Glutamatergic neuron (in vitro differentiated cells): ENCODE measurements around the gene METTL13. TPM values are rescaled to one million over a fixed set of nuclear protein-coding genes. Genes with fewer than 3 reads are reported as not detected.
"Not testable (repeated sequence)": the region's sequence is repeated elsewhere in the genome, so short reads cannot be mapped to it uniquely, and the experiment has no call there.

Source experiments
- DNase-seq: peaks from one replicate; pipeline ENCODE4 v3.0.0; 2022
- H3K27ac Mint-ChIP-seq: one replicate; pipeline ENCODE4 v1.8.0; 2020; ENCODE audit warnings: mild to moderate bottlenecking, mixed read lengths, inconsistent platforms; ENCODE audit not compliant: unreplicated experiment
- H3K27me3 Mint-ChIP-seq: one replicate; pipeline ENCODE4 v1.8.0; 2020; ENCODE audit warnings: mild to moderate bottlenecking, moderate library complexity, mixed read lengths, inconsistent platforms; ENCODE audit not compliant: unreplicated experiment
- H3K36me3 Mint-ChIP-seq: one replicate; pipeline ENCODE4 v1.8.0; 2020; ENCODE audit warnings: mild to moderate bottlenecking, mixed read lengths, inconsistent platforms; ENCODE audit not compliant: unreplicated experiment
- H3K4me1 Mint-ChIP-seq: one replicate; pipeline ENCODE4 v1.8.0; 2020; ENCODE audit warnings: mild to moderate bottlenecking, low read depth, mixed read lengths, inconsistent platforms; ENCODE audit not compliant: unreplicated experiment
- H3K4me3 Mint-ChIP-seq: one replicate; pipeline ENCODE4 v1.8.0; 2020; ENCODE audit warnings: mild to moderate bottlenecking, mixed read lengths, inconsistent platforms; ENCODE audit not compliant: unreplicated experiment
- H3K9me3 Mint-ChIP-seq: one replicate; pipeline ENCODE4 v1.8.0; 2020; ENCODE audit warnings: mild to moderate bottlenecking, moderate library complexity, mixed read lengths, inconsistent platforms; ENCODE audit not compliant: unreplicated experiment
- CTCF ChIP-seq: fragments of 200-600 bp; sonication (generic); IDR thresholded peaks from one replicate; pipeline ENCODE4 v1.5.0; 2021; ENCODE audit not compliant: partially characterized antibody, unreplicated experiment
- total RNA-seq: library from RNA; stranded (reverse); fragmentation: NEBNext Ultra II Directional; extraction: Animal tissue kit (Norgen Biotek cat#: 25700); gene quantifications from one replicate; pipeline ENCODE4 v1.2.1, GENCODE V29; 2021; ENCODE audit not compliant: unreplicated experiment

The METTL13 gene
- total RNA-seq, 1 donor from 2014 or later: 21.4 TPM

DNA sequence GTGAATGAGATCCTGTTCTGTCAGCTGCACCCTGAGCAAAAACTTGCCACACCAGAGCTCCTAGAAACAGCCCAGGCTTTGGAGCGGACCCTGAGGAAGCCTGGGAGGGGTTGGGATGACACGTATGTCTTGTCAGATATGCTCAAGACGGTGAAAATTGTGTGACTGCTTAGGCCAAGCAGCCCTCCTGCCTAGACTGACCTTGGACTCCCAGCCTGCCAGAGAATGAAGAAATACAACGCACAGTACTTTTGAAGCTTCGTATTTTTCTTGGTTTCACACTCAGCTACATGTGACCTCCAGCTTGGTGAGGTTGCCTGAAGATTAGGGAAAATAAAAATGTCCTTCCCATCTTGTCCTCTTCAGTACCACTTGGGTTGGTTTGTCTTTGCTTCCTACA is 15.1 kb downstream of the METTL13 start:
- H3K27ac Mint-ChIP-seq: no peak overlapping the region
- H3K27me3 Mint-ChIP-seq: peaks cover 2% of the 10 kb centered on the region
- no peaks in the 10 kb centered on the region for H3K9me3 Mint-ChIP-seq
- no peaks in the 10 kb centered on the region for H3K4me1 Mint-ChIP-seq
- no peaks in the 10 kb centered on the region for H3K36me3 Mint-ChIP-seq
- no peak for TF ChIP-seq CTCF
- no peak overlapping the region for H3K4me3 Mint-ChIP-seq
- no peak for DNase-seq

DNA sequence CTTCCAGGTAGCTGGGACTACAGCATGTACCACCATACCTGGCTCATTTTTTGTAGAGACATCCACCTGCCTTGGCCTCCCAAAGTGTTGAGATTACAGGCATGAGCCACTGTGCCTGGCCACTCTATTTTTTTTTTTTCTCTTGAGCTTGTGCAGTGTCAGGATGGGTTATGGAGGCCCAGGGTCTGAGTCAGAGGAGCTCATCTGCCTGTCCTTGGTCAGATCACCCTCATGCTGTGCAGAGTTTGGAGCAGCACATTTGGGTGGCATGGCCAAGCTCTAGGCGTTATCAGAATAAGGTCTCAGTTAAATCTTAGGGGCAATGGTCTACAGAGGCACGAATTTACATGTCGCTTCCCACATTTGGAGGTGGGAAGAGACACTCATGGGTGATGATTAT is 16.9 kb downstream of the METTL13 start:
- H3K4me3 Mint-ChIP-seq: no peak overlapping the region
- DNase-seq: no peak
- H3K4me1 Mint-ChIP-seq: no peaks in the 10 kb centered on the region
- H3K27ac Mint-ChIP-seq: no peak overlapping the region
- H3K9me3 Mint-ChIP-seq: no peaks in the 10 kb centered on the region
- H3K27me3 Mint-ChIP-seq: peaks cover 2% of the 10 kb centered on the region
- TF ChIP-seq CTCF: no peak
- no peaks in the 10 kb centered on the region for H3K36me3 Mint-ChIP-seq

DNA sequence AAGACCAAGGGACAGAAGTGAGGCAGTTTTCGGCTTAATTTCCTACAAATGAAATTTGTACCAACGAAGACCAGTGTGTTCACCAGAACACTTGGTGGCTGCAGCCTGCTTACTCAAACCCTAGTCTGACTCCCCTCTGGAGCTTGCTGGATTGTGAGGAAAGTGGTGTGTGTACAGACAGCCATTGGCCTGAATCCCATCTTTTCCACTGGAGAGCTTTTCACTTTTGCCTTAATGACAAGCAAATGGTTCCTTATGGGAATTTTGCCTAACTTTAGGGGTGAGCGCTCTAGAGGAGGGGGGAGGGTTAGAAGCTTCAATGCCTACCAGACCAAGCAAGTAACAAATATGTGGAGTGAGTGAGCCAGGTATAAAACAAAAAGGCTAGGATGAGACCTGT is 17.3 kb downstream of the METTL13 start:
- no peaks in the 10 kb centered on the region for H3K4me1 Mint-ChIP-seq
- no peak for DNase-seq
- no peak overlapping the region for H3K27ac Mint-ChIP-seq
- H3K4me3 Mint-ChIP-seq: no peak overlapping the region
- no peak for TF ChIP-seq CTCF
- no peaks in the 10 kb centered on the region for H3K9me3 Mint-ChIP-seq
- H3K27me3 Mint-ChIP-seq: peaks cover 2% of the 10 kb centered on the region
- H3K36me3 Mint-ChIP-seq: no peaks in the 10 kb centered on the region

- no peak for TF ChIP-seq CTCF
- DNase-seq: no peak
- no peaks in the 10 kb centered on the region for H3K9me3 Mint-ChIP-seq
- no peaks in the 10 kb centered on the region for H3K4me1 Mint-ChIP-seq
- H3K36me3 Mint-ChIP-seq: no peaks in the 10 kb centered on the region
- no peak overlapping the region for H3K27ac Mint-ChIP-seq
- no peak overlapping the region for H3K4me3 Mint-ChIP-seq
- H3K27me3 Mint-ChIP-seq: peaks cover 2% of the 10 kb centered on the region
Measured at GRCh38 chr1:171799166-171799565, 17.7 kb downstream of the METTL13 start.

DNA sequence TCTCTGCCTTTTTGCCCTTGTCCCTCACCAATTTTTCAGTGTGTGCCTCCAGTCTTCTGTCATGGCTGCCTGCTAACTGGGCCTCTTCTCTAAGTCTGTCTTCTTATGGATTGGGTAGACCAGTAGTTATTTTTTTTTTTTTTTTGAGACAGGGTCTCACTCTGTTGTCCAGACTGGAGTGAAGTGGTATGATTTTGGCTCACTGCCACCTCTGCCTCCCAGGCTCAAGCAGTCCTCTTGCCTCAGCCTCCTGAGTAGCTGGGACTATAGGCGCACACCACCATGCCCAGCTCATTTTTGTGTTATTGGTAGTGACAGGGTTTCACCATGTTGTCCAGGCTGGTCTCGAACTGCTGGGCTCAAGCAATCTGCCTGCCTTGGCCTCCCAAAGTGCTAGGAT is 18.2 kb downstream of the METTL13 start:
- DNase-seq, H3K9me3 Mint-ChIP-seq, H3K27ac Mint-ChIP-seq, H3K27me3 Mint-ChIP-seq, H3K4me1 Mint-ChIP-seq, H3K36me3 Mint-ChIP-seq, H3K4me3 Mint-ChIP-seq: not testable (repeated sequence)

GRCh38 chr1:171800342-171800741 is 18.9 kb downstream of the METTL13 start:
- H3K4me1 Mint-ChIP-seq: no peaks in the 10 kb centered on the region
- H3K9me3 Mint-ChIP-seq: no peaks in the 10 kb centered on the region
- no peak overlapping the region for H3K27ac Mint-ChIP-seq

More at GRCh38 chr1:171800342-171800741, 18.9 kb downstream of the METTL13 start:
- no peaks in the 10 kb centered on the region for H3K36me3 Mint-ChIP-seq
- H3K4me3 Mint-ChIP-seq: no peak overlapping the region
- TF ChIP-seq CTCF: no peak
- DNase-seq: no peak
- H3K27me3 Mint-ChIP-seq: peaks cover 2% of the 10 kb centered on the region
